Measurements from ENCODE around the gene VSTM2L. TPM values are rescaled to one million over a fixed set of nuclear protein-coding genes. Genes with fewer than 3 reads are reported as not detected.

Gene VSTM2L
- total and polyA plus RNA-seq, 2 donors (not counting 1 experiment from before 2014, with no cell fraction given) = 0.66 to 1.7 TPM

- no peak for TF ChIP-seq EZH2 (IDR thresholded peaks at IDR 0.05; ENCODE audit: low read length, missing control alignments)
- TF ChIP-seq, protein P1, sequence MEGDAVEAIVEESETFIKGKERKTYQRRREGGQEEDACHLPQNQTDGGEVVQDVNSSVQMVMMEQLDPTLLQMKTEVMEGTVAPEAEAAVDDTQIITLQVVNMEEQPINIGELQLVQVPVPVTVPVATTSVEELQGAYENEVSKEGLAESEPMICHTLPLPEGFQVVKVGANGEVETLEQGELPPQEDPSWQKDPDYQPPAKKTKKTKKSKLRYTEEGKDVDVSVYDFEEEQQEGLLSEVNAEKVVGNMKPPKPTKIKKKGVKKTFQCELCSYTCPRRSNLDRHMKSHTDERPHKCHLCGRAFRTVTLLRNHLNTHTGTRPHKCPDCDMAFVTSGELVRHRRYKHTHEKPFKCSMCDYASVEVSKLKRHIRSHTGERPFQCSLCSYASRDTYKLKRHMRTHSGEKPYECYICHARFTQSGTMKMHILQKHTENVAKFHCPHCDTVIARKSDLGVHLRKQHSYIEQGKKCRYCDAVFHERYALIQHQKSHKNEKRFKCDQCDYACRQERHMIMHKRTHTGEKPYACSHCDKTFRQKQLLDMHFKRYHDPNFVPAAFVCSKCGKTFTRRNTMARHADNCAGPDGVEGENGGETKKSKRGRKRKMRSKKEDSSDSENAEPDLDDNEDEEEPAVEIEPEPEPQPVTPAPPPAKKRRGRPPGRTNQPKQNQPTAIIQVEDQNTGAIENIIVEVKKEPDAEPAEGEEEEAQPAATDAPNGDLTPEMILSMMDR (conservative IDR thresholded peaks at IDR 0.05 in 1 of 2, IDR thresholded peaks at IDR 0.05 in 1 of 2; ENCODE audit: low read depth in 1 of 2, low read length in 2 of 2) = no peak
- Histone ChIP-seq H3K4me2 (ENCODE audit: extremely low read depth, insufficient read depth, low read length) (no peak overlapping the region), H2AFZ (ENCODE audit: low read length) (no peak overlapping the region), H3K27ac (ENCODE audit: insufficient read depth, low read length) (no peak overlapping the region), H3K36me3 (ENCODE audit: control insufficient read depth, insufficient read depth, low read length) (no peaks in the 10 kb centered on the region), H3K9me3 (ENCODE audit: control insufficient read depth, insufficient read depth, low read depth, low read length) (no peaks in the 10 kb centered on the region), H3K4me3 (replicated peaks in 1 of 4; ENCODE audit: control extremely low read depth in 1 of 4, insufficient read depth in 1 of 4, low read depth in 3 of 4, low read length in 4 of 4) (no peak overlapping the region), H3K9ac (ENCODE audit: insufficient read depth, low read length) (no peak overlapping the region), H3K27me3 (ENCODE audit: control insufficient read depth, insufficient read depth, low read length) (peaks cover 5% of the 10 kb centered on the region), H3K79me2 (ENCODE audit: control insufficient read depth, insufficient read depth, low read length) (no peaks in the 10 kb centered on the region), H4K20me1 (ENCODE audit: control insufficient read depth, extremely low read depth, insufficient read depth, low read length) (no peaks in the 10 kb centered on the region), H3K4me1 (ENCODE audit: control insufficient read depth, extremely low read depth, insufficient read depth, low read length) (no peaks in the 10 kb centered on the region)
- DNase-seq (ENCODE audit: low read depth in 2 of 2) = no peak
Observed at GRCh38 chr20:37971561-37972127, 68.7 kb downstream of the VSTM2L start.

DNA sequence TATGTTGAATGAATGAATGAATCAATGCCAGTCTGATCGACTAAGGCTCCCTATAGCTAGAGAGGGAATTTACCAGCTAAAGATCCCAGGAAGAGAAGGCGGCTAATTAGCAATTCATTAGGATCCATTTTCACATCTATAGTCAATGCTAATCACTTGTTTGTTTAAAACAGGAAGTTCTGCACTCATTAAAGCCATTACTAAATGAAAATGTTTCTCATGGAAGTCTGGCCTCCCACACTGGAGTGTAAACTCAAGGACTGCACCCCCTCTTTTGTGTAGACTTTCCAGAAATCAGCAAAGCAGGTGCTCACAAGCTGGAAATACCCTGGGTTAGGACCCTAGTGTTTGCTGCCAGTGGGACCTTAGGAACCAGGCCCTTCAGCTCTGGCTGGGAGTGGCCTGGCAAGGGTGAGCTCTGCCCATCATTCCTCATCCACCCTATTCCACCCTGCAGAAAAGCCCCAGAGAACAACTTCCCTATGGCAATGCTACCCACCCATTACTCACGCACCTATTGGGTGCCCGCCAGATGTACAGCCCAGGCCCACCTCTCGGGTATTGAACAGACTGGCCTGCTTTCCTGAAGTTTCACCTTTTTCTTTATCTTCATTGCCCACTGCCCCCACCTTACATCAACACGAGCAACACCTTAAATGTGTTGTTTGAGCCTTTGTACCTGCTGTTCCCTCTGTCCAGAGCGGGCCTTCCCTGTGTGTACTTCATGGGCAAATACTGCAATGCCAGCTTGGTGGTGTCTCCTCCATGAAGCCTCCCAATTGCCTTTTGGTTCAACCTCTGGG is 69.5 kb downstream of the VSTM2L start:
- Histone ChIP-seq H3K27ac (ENCODE audit: insufficient read depth, low read length) (no peak overlapping the region), H3K4me1 (ENCODE audit: control insufficient read depth, extremely low read depth, insufficient read depth, low read length) (no peaks in the 10 kb centered on the region), H4K20me1 (ENCODE audit: control insufficient read depth, extremely low read depth, insufficient read depth, low read length) (no peaks in the 10 kb centered on the region), H3K79me2 (ENCODE audit: control insufficient read depth, insufficient read depth, low read length) (no peaks in the 10 kb centered on the region), H3K9ac (ENCODE audit: insufficient read depth, low read length) (no peak overlapping the region), H2AFZ (ENCODE audit: low read length) (no peak overlapping the region), H3K36me3 (ENCODE audit: control insufficient read depth, insufficient read depth, low read length) (no peaks in the 10 kb centered on the region), H3K9me3 (ENCODE audit: control insufficient read depth, insufficient read depth, low read depth, low read length) (no peaks in the 10 kb centered on the region), H3K4me3 (replicated peaks in 1 of 4; ENCODE audit: control extremely low read depth in 1 of 4, insufficient read depth in 1 of 4, low read depth in 3 of 4, low read length in 4 of 4) (no peak overlapping the region), H3K27me3 (ENCODE audit: control insufficient read depth, insufficient read depth, low read length) (peaks cover 5% of the 10 kb centered on the region), H3K4me2 (ENCODE audit: extremely low read depth, insufficient read depth, low read length) (no peak overlapping the region)
- TF ChIP-seq EZH2 (IDR thresholded peaks at IDR 0.05; ENCODE audit: low read length, missing control alignments) = no peak
- TF ChIP-seq, protein P1 (conservative IDR thresholded peaks at IDR 0.05 in 1 of 2, IDR thresholded peaks at IDR 0.05 in 1 of 2; ENCODE audit: low read depth in 1 of 2, low read length in 2 of 2) = no peak
- DNase-seq (ENCODE audit: low read depth in 2 of 2) = no peak

DNA sequence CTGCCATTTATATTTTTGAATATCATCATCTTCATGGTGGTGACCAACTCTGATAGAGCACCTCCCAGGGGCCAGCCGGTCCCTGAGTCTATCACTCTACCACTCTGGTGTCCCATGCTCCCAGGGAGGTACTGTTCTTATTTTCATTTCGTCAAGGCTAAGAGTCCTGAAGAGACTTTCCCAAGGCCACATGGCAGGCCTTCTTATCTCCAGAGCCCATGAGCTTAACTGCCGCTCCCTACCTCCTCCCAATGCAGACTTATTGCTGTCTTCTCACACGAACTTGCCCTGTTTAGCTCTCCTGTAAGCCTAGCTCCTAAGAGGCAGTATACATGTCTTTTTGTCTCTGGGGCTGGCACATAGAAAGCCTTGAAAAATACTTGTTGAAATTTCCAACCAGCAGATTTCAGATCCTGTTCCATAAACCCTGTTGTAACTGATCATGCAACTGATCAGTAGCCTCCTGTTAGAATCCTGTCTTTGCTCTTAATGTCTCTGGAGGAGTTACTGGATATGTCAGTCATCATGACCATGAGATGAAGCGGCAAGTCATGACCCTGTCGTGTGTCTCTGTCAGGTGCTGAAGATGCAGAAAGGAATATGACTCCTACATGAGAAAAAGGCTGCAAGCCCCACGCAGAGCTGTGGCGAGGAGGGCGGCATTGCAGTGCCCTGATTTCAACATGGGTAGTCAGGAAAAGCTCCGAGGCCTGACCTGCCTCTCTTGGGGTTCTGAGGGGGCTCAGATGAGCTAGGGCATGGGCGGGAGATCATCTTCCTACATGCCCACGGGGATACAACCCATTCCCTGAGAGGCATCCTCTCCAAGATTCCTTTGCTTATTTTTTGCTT is 70.4 kb downstream of the VSTM2L start:
- TF ChIP-seq, protein P1 (conservative IDR thresholded peaks at IDR 0.05 in 1 of 2, IDR thresholded peaks at IDR 0.05 in 1 of 2; ENCODE audit: low read depth in 1 of 2, low read length in 2 of 2) = no peak
- Histone ChIP-seq H3K4me3 (replicated peaks in 1 of 4; ENCODE audit: control extremely low read depth in 1 of 4, insufficient read depth in 1 of 4, low read depth in 3 of 4, low read length in 4 of 4) (no peak overlapping the region), H3K36me3 (ENCODE audit: control insufficient read depth, insufficient read depth, low read length) (no peaks in the 10 kb centered on the region)

More for the DNA sequence above, 70.4 kb downstream of the VSTM2L start:
- Histone ChIP-seq H3K9me3 (ENCODE audit: control insufficient read depth, insufficient read depth, low read depth, low read length) (no peaks in the 10 kb centered on the region), H3K79me2 (ENCODE audit: control insufficient read depth, insufficient read depth, low read length) (no peaks in the 10 kb centered on the region), H3K9ac (ENCODE audit: insufficient read depth, low read length) (no peak overlapping the region), H3K4me2 (ENCODE audit: extremely low read depth, insufficient read depth, low read length) (no peak overlapping the region), H2AFZ (ENCODE audit: low read length) (no peak overlapping the region), H3K27ac (ENCODE audit: insufficient read depth, low read length) (no peak overlapping the region), H3K27me3 (ENCODE audit: control insufficient read depth, insufficient read depth, low read length) (peaks cover 5% of the 10 kb centered on the region), H4K20me1 (ENCODE audit: control insufficient read depth, extremely low read depth, insufficient read depth, low read length) (no peaks in the 10 kb centered on the region), H3K4me1 (ENCODE audit: control insufficient read depth, extremely low read depth, insufficient read depth, low read length) (no peaks in the 10 kb centered on the region)
- DNase-seq (ENCODE audit: low read depth in 2 of 2) = no peak

All from fibroblast of lung (primary cell).